ACC112 (cell line): Measurements from ENCODE around the gene LSM7.

ENCODE experiments used
- H2AFZ ChIP-seq: fragments of 200-600 bp; sonication (generic); one replicate; pipeline ENCODE4 v1.6.0; 2017; ENCODE audit warnings: antibody characterized with exemption, low read length; ENCODE audit not compliant: unreplicated experiment
- H3K27ac ChIP-seq: fragments of 200-600 bp; sonication (generic); 2 replicates; pipeline ENCODE4 v1.5.1; 2014; ENCODE audit warnings: low read depth, mild to moderate bottlenecking, antibody characterized with exemption, low read length, moderate library complexity
- H3K27me3 ChIP-seq: fragments of 200-600 bp; sonication (generic); 2 replicates; pipeline ENCODE4 v1.6.1; 2014; ENCODE audit warnings: mild to moderate bottlenecking, antibody characterized with exemption, low read length, moderate library complexity, mixed read lengths; ENCODE audit not compliant: insufficient read depth
- H3K36me3 ChIP-seq: fragments of 200-600 bp; sonication (generic); 2 replicates; pipeline ENCODE4 v1.6.1; 2016; ENCODE audit warnings: mild to moderate bottlenecking, antibody characterized with exemption, low read length, moderate library complexity, mixed read lengths; ENCODE audit not compliant: insufficient read depth
- H3K4me1 ChIP-seq: fragments of 200-600 bp; sonication (generic); one replicate; pipeline ENCODE4 v1.6.1; 2016; ENCODE audit warnings: low read length, mixed read lengths; ENCODE audit not compliant: insufficient read depth, unreplicated experiment, control insufficient read depth
- H3K4me3 ChIP-seq: fragments of 200-600 bp; sonication (generic); 2 replicates; pipeline ENCODE4 v1.5.1; 2014; ENCODE audit warnings: mild to moderate bottlenecking, low read depth, low read length
- H3K79me2 ChIP-seq: fragments of 200-600 bp; sonication (generic); one replicate; pipeline ENCODE4 v1.6.0; 2016; ENCODE audit warnings: low read length; ENCODE audit not compliant: control insufficient read depth, unreplicated experiment, insufficient read depth

LSM7 gene

GRCh38 chr19:2273356-2274184, 54.8 kb downstream of the LSM7 start:
- Histone ChIP-seq H3K27ac (no peak overlapping the region), H3K79me2 (peaks cover 54% of the 10 kb centered on the region), H3K36me3 (peaks cover 4% of the 10 kb centered on the region; the same call in 1 of the 2 replicates)

More at GRCh38 chr19:2273356-2274184, 54.8 kb downstream of the LSM7 start:
- Histone ChIP-seq H3K4me1 (peaks cover 9% of the 10 kb centered on the region), H3K4me3 (peak overlapping the region; percentile 98), H3K27me3 (no peaks in the 10 kb centered on the region), H2AFZ (no peak overlapping the region)
